HG03439 (cell line): Measurements from ENCODE around the gene NFIX.

Experiments used
- ATAC-seq: cut with Tn5 transposase; IDR thresholded peaks from one replicate; pipeline ENCODE4 v1.9.1; 2021; ENCODE audit warnings: mild to moderate bottlenecking, moderate library complexity; ENCODE audit not compliant: unreplicated experiment

The NFIX gene

GRCh38 chr19:13146763-13147563, 151.7 kb downstream of the NFIX start:
- ATAC-seq, result no peak
